Astrocyte (in vitro differentiated cells and primary cell): ENCODE measurements around the gene FNDC3B.

Experiments
- CTCF ChIP-seq: IDR thresholded peaks from 2 replicates; pipeline ENCODE4 v1.5.1; 2011; ENCODE audit warnings: low read depth, mild to moderate bottlenecking, inconsistent platforms, low read length, moderate library complexity; ENCODE audit not compliant: insufficient read depth
- EZH2 ChIP-seq: IDR thresholded peaks from 2 replicates; pipeline ENCODE4 v1.6.1; 2012; ENCODE audit warnings: mild to moderate bottlenecking, low read length, inconsistent platforms; ENCODE audit not compliant: insufficient read depth

DNA sequence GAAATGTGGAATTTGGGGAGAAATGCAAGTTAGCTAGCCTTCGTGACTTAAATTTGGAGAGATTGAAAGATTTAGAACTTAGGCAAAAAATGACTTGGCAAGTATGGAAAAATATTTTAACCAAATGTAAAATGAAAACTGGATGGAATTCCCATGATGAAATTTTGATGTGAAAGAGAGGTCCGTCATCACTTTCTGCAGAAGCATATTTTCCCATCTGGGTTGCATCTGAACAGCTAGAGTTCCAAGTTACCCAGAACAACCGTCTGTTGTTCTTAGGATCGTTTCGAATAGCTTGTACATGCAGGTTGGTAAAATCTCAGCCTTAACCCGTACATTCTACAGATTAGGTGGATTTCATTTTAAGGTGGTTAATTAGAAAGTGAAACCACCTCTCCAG lies 272.6 kb downstream of the FNDC3B start:
- TF ChIP-seq CTCF, result no peak
- TF ChIP-seq EZH2, result no peak
